Measurements from ENCODE around the gene CTNND2.
"Not testable (repeated sequence)": the region's sequence is repeated elsewhere in the genome, so short reads cannot be mapped to it uniquely, and the experiment has no call there.

Gene CTNND2

GRCh38 chr5:11052871-11053270, 851.4 kb downstream of the CTNND2 start:
- DNase-seq, result no peak

- no peak for DNase-seq
Measured at GRCh38 chr5:11050596-11051304, 853.5 kb downstream of the CTNND2 start.

DNA sequence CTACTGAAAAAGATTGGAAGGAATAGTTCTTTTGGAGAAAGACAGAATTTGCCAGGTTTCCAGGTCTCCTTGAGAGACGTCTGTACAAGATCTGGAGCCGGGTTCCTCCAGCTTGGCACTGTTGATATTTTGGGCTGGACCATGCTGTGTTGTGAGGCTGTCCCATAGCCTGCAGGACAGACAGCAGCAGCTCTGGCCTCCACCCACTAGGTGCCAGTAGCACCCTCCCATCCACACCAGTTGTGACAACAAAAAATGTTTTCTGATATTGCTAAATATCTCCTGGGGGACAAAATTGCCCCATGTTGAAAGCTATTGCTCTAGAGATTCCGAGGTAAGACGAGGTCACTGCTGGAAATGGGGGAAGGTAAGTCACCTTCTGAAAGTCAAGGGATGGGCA, 855.5 kb downstream of the CTNND2 start:
- no peak for DNase-seq

GRCh38 chr5:11047625-11048024, 856.6 kb downstream of the CTNND2 start:
- DNase-seq, result no peak

DNA sequence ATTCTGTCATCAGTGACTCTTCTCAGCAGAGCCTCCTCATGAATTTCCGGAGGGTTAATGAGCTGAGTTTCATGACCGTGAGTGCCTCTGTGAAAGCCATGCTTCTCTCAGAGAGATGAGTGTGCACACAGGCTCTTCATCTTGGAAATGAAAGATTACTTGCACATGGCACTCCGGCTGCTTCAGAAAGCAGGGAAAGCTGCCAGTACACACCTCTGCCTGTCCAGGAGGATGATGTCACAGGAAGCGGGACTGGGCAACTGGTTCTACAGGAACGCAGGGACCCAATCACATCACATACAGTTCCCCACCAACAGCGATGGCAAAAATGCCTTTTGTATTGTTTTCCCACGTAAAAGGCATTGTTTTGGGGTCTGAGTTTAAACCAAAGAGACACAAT, 857.2 kb downstream of the CTNND2 start:
- no peak for DNase-seq

DNA sequence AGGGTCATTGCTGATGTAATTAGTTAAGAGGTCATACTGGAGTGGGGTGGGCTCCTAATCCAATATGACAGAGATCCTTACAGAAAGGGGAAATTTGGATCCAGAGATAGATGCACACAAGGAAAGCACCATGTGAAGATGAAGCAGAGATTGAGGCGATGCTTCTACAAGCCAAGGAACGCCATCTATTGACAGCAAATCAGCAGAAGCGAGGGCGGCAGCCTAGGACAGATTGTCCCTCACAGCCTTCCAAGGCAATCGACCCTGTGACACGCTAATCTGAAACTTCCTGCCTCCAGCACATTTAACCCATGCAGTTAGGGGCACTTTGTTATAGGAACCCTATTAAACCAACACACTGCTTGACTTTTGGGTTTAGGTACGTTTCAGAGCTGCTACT, 858.1 kb downstream of the CTNND2 start:
- no peak for DNase-seq

DNA sequence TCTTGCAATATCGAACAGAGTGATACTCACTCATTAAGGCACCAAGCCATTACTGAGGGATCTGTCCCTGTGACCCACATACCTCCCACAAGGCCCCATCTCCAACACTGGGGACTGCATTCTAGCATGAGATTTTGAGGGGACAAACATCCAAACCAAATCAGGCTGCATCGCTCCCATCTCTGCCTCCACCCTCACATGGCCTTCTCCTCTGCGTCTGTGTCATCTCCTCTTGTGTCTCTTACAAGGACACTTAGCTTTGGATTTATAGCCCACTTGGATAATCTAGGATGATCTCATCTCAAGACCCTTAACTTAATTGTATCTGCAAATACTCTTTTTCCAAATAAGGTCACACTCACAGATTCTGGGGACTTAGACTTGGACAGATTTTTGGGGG, 858.8 kb downstream of the CTNND2 start:
- DNase-seq, result no peak

- no peak for DNase-seq
Measured at GRCh38 chr5:11044581-11044980, 859.7 kb downstream of the CTNND2 start.

- DNase-seq, result no peak
Measured at GRCh38 chr5:11043881-11044280, 860.4 kb downstream of the CTNND2 start.

DNA sequence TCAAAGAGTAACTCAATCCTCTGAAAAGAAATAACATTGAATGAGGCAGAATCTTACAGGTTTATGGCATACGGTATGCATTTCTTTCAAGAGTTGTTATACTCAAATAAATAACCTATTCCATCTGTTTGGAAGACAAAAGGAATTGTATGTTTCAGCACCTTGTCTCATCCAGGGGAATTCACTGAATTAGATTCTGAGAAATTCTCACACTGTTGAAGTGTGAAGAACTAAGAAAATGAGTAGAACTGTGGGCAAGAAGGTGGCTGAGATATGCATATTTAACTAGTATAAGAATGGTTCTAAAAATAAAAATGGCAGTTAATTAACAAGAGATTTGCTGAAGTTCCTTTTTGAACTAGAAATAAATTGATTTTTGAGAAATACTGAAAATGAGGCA, 863.9 kb downstream of the CTNND2 start:
- DNase-seq, result no peak

- no peak for DNase-seq
Measured at GRCh38 chr5:11038772-11039171, 865.5 kb downstream of the CTNND2 start.

- DNase-seq, result no peak
Measured at GRCh38 chr5:11037941-11038340, 866.3 kb downstream of the CTNND2 start.

DNA sequence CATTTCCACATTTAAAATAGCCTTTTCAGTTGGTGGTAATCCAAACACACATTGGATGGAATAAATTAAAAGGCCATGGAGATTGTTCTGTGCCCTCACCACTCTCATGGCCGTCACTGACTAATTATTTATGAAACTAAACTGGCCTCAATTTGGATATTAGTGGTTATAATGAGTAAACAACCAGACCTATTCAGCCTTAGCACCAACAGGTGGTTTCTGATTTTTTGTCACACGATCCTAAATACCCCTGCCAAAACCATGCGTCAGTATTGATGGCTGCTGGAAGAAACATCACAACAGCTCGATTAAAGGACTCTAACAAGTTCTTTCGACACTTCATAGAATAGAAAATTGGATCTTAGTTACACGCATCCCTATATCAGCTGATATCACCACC, 867.2 kb downstream of the CTNND2 start:
- DNase-seq, result no peak

- DNase-seq, result no peak
Measured at GRCh38 chr5:11030671-11031070, 873.6 kb downstream of the CTNND2 start.

GRCh38 chr5:11027660-11028059, 876.6 kb downstream of the CTNND2 start:
- DNase-seq, result no peak

GRCh38 chr5:11026543-11026942, 877.7 kb downstream of the CTNND2 start:
- no peak for DNase-seq

GRCh38 chr5:11023945-11024344, 880.3 kb downstream of the CTNND2 start:
- no peak for DNase-seq

DNA sequence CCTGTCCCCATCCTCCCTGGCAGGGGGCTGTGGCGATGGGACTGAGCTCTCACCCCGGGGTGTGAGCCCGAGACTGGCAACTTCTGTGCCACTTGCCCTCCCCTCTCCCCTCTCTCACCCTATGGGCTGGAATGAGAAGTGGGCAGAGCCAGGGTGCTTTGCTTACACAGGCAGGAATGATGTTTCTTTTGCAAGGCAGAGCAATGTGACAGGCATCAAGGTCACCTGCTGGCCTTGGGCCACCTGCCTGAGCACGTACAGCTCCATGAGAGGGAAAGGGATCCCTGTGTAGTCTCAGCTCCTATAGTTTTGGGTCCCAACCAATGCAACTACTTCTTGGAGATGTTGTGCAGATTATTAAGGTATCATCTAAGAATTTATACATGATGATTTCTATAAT, 890.5 kb downstream of the CTNND2 start:
- DNase-seq, result no peak

- no peak for DNase-seq
Measured at GRCh38 chr5:11012295-11012694, 892.0 kb downstream of the CTNND2 start.

DNA sequence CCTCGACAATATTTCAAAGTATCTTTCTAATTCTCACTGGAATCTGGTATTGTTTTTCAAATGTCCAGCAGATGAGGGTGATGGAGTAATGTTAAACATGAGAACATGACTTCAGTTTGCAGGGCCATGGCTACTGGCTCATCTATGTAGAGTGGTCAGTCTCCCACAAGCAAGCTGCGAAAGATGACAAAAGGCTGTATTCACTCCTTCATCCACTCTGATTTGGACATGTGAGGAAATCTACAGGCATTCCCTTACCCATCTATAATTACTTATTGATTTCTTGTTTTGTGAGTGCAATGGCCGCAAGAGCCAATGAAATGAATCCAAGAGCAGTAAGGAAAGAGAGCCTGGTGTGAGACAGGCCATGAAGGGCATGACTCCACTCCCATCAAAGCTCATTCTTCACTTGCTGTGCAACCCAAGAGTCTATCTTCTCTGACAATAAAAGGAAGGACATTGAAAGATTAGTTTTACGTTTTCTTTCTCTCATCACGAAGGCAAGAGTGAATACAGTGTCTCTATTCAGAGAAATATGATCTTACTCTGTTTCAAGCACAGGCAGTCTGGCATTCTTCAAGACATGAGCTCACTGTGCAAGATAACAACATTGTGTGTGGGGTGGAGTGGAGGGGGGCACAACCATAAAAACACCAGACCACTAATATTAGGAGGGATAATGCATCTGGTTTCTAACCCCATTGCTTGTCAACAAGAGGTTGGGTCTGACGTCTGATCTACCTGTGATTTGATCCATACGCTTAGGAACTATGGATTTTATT, 893.6 kb downstream of the CTNND2 start:
- no peak for DNase-seq

DNA sequence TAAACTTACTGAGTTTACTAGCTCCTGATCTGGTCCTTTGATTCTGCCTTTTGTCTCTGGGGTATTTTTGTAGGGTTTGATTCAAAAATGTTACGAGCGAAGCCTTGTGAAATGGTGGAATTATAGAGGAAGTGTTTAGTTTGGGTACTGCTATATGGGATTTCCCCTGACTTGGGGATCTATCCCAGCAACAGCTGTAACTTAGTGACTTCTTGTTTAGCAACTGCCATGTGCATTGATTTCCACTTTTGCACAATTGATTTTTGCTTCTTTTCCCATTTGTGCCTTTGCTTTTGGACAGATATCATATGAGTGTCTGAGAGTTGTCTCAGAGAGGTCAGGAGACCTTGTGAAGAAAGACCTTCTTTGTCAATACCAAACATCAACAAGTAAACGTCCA, 894.7 kb downstream of the CTNND2 start:
- no peak for DNase-seq

- DNase-seq, result no peak
Measured at GRCh38 chr5:11007269-11007870, 896.9 kb downstream of the CTNND2 start.

DNA sequence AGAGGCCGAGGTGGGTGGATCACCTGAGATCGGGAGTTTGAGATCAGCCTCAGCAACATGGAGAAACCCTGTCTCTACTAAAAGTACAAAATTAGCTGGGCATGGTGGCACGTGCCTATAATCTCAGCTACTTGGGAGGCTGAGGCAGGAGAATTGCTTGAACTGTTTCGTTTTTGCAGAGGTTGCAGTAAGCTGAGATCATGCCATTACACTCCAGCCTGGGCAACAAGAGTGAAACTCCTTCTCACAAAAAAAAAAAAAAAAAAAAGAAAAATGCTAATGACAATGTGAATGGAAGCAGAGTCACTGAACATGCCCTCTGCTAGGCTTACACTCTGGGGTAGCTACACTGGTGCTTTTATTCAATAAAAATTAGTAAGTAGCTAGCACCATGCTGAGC, 899.7 kb downstream of the CTNND2 start:
- not testable (repeated sequence) for DNase-seq

Measured in stimulated activated CD4-positive, alpha-beta T cell treated with anti-CD3 and anti-CD28 coated beads, Interleukin-2, amount 100 ng/mL, for 48 hours (primary cell).